ENCODE data around the gene PSMB7. TPM values are rescaled to one million over a fixed set of nuclear protein-coding genes. Genes with fewer than 3 reads are reported as not detected.

PSMB7 gene
- total and polyA plus RNA-seq, 2 of the 8 experiments (the other 6 are each of a cell fraction or from before 2014, with no cell fraction given): 222 to 357 TPM

DNA sequence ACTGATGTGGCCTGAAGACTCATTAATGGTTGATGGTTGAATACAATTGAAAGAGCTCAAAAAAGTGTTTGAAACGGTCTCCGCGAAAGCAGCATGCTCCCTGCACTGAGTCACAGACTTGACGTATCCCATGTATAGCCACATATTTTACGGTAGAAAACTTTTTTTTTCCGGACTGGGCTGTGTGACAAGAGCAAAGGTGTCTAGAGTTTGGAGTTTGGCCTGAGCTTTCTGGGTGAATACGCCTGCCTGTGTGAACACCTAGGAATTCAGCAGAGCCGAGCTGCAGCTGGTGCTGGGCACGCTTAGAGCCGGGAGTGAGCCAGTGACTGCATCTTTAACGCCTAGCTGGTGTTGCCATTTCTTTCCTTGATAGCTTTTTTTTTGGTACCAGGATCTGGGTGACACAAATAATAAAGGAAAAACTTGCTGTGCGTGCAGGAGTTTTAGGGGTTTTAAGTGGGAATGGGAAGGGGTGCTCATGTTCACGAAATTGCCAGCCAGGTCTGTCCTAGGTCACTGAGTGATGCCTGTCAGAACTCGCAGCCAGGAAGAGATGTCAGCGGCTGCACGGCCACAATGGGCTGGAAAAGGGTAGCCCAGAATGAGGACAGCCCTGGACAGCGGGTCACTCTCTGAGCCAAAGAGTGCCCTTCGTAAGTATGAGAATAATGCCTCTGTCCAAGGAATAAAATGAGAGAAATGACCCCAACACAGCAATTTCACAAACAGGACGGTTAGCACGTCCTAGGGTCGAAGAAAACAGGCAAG lies 51.7 kb downstream of the PSMB7 start:
- Histone ChIP-seq H3K36me3 (ENCODE audit: control insufficient read depth in 2 of 4, insufficient read depth in 4 of 4, low read length in 3 of 4) (no peaks in the 10 kb centered on the region), H4K8ac (ENCODE audit: extremely low read depth, insufficient read depth, low read length) (no peak overlapping the region), H2AK5ac (ENCODE audit: low read depth, low read length) (no peak overlapping the region), H3K14ac (ENCODE audit: insufficient read length) (no peak overlapping the region), H2AFZ (ENCODE audit: low read length) (no peak overlapping the region), H3K4ac (replicated peaks; ENCODE audit: insufficient read length, low read depth, low read length) (no peak overlapping the region), H3K79me1 (ENCODE audit: low read depth, low read length) (peaks cover 22% of the 10 kb centered on the region), H3K56ac (replicated peaks; ENCODE audit: insufficient read length, low read depth, low read length) (no peak overlapping the region), H3K4me3 (ENCODE audit: extremely low read depth in 1 of 4, insufficient read depth in 2 of 4, low read depth in 3 of 4, low read length in 4 of 4) (no peak overlapping the region), H2BK12ac (ENCODE audit: low read depth, low read length) (no peak overlapping the region), H4K91ac (replicated peaks; ENCODE audit: insufficient read length, low read length) (no peak overlapping the region), H3K27me3 (replicated peaks in 1 of 4; ENCODE audit: control insufficient read depth in 3 of 4, extremely low read depth in 1 of 4, insufficient read depth in 3 of 4, low read length in 3 of 4) (no peaks in the 10 kb centered on the region), H2BK15ac (ENCODE audit: low read length) (no peak overlapping the region), H3K4me2 (ENCODE audit: insufficient read depth in 1 of 2, low read depth in 2 of 2, low read length in 2 of 2) (no peak overlapping the region), H3K23ac (ENCODE audit: insufficient read length) (no peak overlapping the region), H2BK20ac (ENCODE audit: low read length) (no peak overlapping the region), H2BK120ac (replicated peaks; ENCODE audit: low read depth, low read length) (no peak overlapping the region), H2BK5ac (ENCODE audit: low read depth, low read length) (no peak overlapping the region), H3K23me2 (ENCODE audit: low read depth, low read length) (no peaks in the 10 kb centered on the region), H3K18ac (ENCODE audit: extremely low read depth, low read length) (no peak overlapping the region), H4K20me1 (replicated peaks in 1 of 2; ENCODE audit: control insufficient read depth in 1 of 2, insufficient read depth in 2 of 2, low read length in 2 of 2) (peaks cover 7 to 31% of the 10 kb centered on the region in 2 experiments), H4K5ac (ENCODE audit: insufficient read length, low read depth, low read length) (no peak overlapping the region), H3K9ac (replicated peaks in 1 of 4; ENCODE audit: extremely low read depth in 1 of 4, low read depth in 3 of 4, low read length in 3 of 4) (no peak overlapping the region), H3K79me2 (ENCODE audit: control insufficient read depth in 1 of 2, insufficient read depth in 2 of 2, low read length in 2 of 2) (peaks cover 3 to 78% of the 10 kb centered on the region in 2 experiments; a peak in 3 of 4 replicates), H3K9me3 (ENCODE audit: insufficient read depth in 2 of 2, low read depth in 1 of 2, low read length in 1 of 2) (no peaks in the 10 kb centered on the region), H3K4me1 (replicated peaks in 1 of 4; ENCODE audit: control insufficient read depth in 3 of 4, insufficient read depth in 4 of 4, low read length in 3 of 4) (no peaks in the 10 kb centered on the region), H3K27ac (ENCODE audit: low read depth, low read length) (no peak overlapping the region)
- CTCF ChIA-PET (ENCODE audit: partially characterized antibody): interaction anchor here (0.9 to 2.3 kb wide), 3 partner anchors 9 to 28 kb away, joined by 5 to 6 read pairs (median 6); no protein-coding TSS in a partner anchor
- POLR2A ChIA-PET (ENCODE audit: partially characterized antibody): no interaction called here
- TF ChIP-seq NANOG (IDR thresholded peaks at IDR 0.05; ENCODE audit: insufficient read depth, low read depth, low read length, poor library complexity, severe bottlenecking): no peak
- TF ChIP-seq, protein P1, sequence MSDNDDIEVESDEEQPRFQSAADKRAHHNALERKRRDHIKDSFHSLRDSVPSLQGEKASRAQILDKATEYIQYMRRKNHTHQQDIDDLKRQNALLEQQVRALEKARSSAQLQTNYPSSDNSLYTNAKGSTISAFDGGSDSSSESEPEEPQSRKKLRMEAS (IDR thresholded peaks at IDR 0.05): no peak
- WGBS, 2 experiments (ENCODE audit: extremely low coverage in 1 of 2, insufficient coverage in 1 of 2, insufficient read length in 1 of 2, insufficient replicate concordance in 2 of 2, low coverage in 1 of 2, low lambda C conversion rate in 2 of 2, missing lambda C conversion rate in 1 of 2): 88% methylated on average over 21 of the region's 21 CpGs; no CpG with 5 or more reads in 1 of the 2 experiments
- no peak for FAIRE-seq
- no peak for DNase-seq (ENCODE audit: low read depth in 1 of 2, low spot score in 2 of 2)

Measured in H1 (cell line).